ENCODE data around the gene ZFC3H1.

- TF ChIP-seq GATA2 (IDR thresholded peaks at IDR 0.05; ENCODE audit: low read depth, low read length): no peak
- no peak for TF ChIP-seq GATA3 (IDR thresholded peaks at IDR 0.05; ENCODE audit: low read depth, low read length)
These were observed 41.7 kb downstream of the ZFC3H1 start for GRCh38 chr12:71621938-71622337.
